Measurements from ENCODE around the gene RIN2.

Gene RIN2

DNA sequence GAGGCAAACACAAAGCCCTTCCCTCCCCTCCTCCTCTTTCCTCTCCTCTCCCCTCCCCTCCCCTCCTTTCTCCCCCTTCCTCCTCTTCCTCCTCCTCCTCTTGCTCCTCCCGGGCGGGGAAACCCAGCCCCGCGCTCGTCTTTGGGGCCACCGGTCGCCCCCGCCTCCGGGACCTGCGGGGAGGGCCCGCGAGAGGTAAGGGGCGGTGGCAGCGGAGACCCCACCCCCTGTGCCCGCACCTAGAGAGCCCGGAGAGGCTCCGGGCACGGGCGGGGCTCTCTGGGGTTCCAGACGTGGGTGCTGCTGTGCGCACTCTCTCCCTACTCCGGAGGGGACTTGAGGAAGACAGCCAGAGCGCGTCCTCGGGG, at the start of gene RIN2:
Gene RIN2 (plus strand): TSS at position 126 of the 368 bp plus-strand sequence. CDS start 131,344 bp downstream, outside the sequence.
- no peak for DNase-seq

GRCh38 chr20:19709635-19710335, 48.3 kb upstream of the RIN2 start:
- no peak for DNase-seq

DNA sequence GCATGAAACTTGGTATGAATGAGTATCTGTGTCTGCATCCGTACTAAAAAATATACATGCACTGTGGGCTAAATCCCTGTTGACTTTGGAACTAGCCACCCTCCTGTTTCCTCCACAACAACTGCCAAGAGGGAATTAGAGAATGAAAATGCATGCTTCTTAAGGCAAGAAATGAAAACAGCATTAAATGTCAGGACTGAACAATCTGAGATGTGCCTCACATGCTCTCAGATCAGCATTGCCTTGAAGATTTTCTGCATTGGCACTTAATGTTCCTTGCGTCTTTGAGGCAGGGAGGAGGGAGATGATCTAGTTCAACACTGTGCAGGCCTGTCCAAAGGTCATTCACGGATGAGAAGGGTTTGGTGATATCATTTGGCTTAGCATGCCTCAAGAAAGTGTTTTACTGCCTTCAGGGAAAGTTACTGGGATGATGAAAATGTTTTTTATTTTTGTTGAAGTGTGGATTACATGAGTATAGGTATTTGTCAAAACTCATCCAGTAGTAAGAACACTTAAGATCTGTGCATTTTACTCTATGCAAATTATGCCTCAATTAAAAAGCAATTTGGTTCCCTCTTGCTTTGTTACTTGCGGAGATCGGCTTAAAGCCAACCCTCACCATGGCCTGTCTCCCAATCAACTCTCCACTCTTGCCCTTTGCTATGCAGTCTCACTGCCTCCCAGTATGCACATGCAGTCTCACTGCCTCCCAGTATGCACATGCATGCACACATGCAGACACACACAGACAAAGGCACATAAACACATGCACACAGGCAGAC, 47.5 kb upstream of the RIN2 start:
- DNase-seq: no peak

GRCh38 chr20:19711126-19711525, 46.9 kb upstream of the RIN2 start:
- no peak for DNase-seq

DNA sequence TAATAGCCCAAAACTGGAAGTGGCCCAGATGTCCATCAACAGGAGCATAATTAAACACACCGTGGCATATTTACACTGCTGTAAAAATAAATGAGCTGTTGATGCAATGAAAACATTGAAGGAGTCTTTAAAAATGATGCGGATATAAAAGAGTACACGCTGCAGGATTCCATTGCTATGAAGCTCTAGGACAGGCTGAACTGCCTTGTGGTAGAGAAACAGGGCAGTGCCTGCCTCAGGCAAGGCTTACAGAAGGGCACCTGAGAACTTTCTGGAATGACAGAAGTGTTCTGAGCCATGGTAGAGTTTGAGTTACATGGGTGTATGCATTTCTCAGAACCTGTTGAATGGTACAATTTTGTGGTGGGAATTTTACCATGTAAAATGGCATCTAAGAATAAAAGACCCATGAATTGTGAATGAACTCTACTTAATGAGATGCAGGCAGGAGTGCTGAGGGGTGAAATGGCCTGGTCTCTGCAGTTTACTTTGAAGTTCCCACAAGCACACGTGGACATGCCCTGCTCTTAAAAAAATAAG, 45.3 kb upstream of the RIN2 start:
- DNase-seq: no peak

- DNase-seq: no peak
These were observed 44.1 kb upstream of the RIN2 start for GRCh38 chr20:19713822-19714578.

- DNase-seq: no peak
These were observed 43.5 kb upstream of the RIN2 start for GRCh38 chr20:19714579-19714840.

DNA sequence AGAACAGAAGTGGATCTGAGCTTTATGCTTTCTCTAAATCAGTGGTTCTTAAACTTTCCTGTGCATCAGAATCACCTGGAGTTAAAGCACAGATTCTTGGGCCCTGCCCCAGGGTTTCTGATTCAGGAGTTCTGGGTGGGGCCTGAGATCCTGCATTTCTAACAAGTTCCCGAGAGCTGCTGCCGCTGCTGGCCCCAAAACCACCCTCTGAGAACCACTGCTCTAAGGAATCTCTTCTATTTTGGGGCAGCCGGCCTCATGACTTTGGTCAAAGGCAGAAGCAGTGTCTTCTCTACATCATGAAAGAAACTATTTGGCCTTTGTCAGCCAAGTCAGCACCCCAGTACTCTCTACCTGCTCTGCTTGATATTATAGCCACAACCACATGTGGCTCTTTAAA, 42.1 kb upstream of the RIN2 start:
- no peak for DNase-seq

DNA sequence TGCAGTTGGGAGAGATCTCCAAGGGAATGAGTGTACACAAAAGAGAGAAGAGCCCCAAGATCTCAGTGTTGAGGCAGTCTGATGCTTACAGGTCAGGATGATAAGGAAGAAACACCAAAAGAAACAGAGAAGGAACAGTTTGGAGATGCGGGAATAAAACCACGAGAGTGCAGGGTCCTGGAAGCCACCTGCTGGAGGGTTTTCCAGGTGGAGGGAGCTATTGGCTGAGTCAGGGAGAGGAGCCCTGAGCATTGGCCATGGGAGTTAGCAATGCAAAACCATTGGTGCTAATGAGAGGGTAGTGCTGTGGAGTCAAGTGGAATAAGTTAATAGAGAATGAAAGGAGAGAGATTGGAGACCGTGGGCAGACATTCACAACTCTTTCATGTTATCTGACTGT, 39.2 kb upstream of the RIN2 start:
- DNase-seq: no peak

DNA sequence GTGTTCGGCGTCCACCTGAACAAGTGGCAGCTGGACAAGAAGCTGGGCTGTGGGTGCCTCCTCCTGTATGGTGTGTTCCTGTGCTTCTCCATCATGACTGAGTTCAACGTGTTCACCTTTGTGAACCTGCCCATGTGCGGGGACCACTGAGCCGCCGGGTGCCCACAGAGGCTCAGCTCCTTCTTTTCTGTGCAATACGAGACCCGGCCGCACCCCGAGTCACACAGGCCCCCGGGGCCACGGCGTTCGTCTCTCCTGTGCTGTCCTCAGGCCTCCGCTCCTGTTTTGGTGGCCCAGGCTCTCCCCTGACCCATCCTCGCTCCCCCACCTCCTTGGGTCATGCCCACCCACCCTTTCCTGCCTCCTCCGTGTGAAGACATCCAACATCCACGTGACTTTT, 37.1 kb upstream of the RIN2 start:
- DNase-seq: no peak

- DNase-seq: no peak
These were observed 35.0 kb upstream of the RIN2 start for GRCh38 chr20:19723051-19723450.

DNA sequence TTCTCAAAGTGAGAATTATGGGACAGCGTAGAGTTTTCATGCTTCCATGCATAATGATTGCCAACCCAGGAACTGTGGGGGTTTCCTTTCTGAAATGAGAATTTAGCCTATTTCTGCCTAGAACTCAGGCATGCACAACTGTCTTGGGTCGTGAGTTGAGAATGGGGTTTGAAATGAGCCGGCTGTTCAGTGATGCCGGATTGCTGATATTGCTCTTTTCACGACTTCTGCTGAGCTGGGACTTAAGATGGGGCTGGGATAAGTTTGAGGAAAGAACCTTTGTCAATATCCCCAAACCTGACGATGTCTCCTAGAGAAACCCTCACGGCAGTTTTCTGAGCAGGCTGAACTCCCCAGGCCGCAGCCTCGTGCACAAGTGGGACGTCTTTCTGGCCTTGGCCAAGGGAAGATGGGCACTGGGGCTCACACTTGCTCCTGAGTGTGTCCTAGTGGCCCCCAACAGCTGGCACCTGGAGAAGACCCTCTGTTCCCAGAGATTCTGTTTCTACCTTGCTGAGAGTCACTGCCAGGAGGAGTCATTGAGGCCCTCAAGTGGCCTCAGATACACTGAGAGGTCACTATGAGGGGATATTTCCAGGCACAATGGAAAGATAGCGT, 34.1 kb upstream of the RIN2 start:
- DNase-seq: no peak

DNA sequence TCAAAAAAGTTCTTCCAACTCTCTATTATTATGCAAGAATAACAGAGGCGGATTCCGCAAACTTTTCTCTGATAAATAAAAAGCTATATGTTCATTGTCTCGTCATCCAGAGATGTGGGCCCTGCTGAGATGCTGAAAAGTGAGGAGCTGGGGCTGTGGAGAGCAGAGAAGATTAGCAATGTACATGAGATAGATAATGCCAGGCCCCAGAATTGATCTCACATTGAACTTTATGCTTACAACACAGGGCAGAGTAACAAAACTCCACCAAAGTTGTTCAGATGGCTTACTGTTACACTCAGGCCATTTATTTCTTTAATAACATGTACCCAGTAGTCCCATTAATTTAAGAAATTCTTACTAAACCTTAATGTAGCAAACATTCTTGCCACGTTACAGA, 32.7 kb upstream of the RIN2 start:
- no peak for DNase-seq

GRCh38 chr20:19725814-19726525, 32.1 kb upstream of the RIN2 start:
- no peak for DNase-seq

- no peak for DNase-seq
These were observed 30.7 kb upstream of the RIN2 start for GRCh38 chr20:19727251-19727847.

GRCh38 chr20:19729672-19730071, 28.4 kb upstream of the RIN2 start:
- DNase-seq: peak; percentile 9

DNA sequence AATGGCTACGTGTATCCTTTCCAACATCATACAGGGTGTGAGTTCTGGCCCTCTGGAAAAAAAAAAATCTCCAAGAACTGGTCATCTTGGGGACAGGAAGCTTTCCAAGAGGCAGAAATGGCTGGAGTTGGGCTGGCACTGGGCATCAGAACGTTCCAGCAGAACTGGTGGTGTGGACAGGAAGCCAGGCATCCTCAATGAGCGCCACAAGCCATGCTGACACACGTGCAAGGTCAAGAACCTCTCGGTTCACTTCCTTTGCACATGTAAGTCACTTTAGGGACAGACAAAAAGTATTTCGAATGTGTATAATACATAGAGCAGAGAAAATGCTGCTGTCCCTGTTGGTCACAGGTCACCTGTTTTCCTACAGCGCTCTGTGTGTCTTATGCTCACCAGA, 27.4 kb upstream of the RIN2 start:
- no peak for DNase-seq

DNA sequence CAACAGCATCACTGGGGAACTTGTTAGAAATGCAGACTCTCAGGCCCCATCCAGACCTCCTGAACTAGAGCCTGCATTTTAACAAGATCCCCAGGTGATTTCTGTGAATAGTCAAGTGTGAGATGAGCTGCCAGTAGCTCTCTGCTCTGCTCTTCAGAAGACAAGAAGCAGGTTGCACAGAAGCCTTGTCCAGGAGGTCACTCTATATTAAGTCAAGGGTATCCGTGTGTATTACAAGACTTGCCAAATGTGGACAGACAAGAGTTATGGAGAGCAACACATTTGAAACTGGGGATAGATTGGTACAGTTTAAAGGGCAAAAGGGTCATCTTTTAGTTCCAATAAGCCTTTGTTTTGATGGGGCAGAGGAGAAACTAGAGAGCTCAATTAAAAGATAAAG, 23.2 kb upstream of the RIN2 start:
- DNase-seq: no peak

- DNase-seq: peak; percentile 53
These were observed 22.6 kb upstream of the RIN2 start for GRCh38 chr20:19735446-19735845.

DNA sequence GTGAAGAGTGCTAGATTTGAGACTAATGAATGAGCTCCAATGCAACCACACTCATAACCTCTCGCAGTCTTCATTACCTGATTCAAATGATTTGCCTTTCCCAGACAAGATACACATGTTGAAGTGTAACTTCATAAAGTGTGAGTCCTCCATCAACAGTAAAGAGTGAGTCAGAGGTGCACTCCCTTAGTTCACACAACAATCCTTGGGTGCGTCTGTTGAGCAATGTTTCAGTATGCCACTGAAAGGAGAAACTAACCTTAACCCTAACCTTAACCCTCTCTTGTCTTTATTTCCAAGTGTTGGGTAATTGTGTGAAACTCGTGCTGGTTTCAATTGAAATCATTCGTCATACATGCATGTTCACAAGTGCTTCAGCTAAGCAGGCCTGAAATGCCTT, 21.0 kb upstream of the RIN2 start:
- peak; percentile 87 for DNase-seq

DNA sequence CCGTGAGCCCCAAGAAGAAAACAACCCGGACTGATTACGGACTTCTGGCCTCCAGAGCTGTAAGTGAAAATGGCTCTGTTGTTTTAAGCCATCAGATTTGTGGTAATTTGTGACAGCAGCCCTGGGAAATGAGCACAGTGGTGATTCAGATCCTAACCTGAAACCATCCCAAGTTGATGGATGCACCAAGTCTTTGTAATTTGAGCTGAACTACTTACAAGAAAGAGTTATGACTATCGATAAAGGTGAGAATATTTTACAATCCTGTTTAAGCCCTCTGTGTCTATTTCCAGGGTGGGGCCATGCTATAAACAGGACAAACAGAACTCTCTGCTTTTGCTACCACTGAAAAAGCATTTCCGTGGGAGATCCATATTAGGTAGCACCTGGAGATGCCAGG, 19.1 kb upstream of the RIN2 start:
- no peak for DNase-seq

GRCh38 chr20:19739351-19739750, 18.7 kb upstream of the RIN2 start:
- DNase-seq: no peak

Data from activated CD4-positive, alpha-beta T cell treated with anti-CD3 and anti-CD28 coated beads, Interleukin-2, amount 50 U/mL, for 16 hours (primary cell).